ENCODE measurements around the gene KCNAB3.

GRCh38 chr17:7886227-7887037 is 43.2 kb downstream of the KCNAB3 start:
- no peak for TF ChIP-seq CTCF (IDR thresholded peaks at IDR 0.05)
- no peak for TF ChIP-seq POLR2A (IDR thresholded peaks at IDR 0.05)
